PFSK-1 (cell line): ENCODE data around the gene NOP56.

Source experiments
- FOXP2 ChIP-seq: optimal IDR thresholded peaks from 2 replicates; pipeline ENCODE3; 2011; ENCODE audit warnings: borderline replicate concordance, control low read depth, inconsistent platforms; ENCODE audit not compliant: insufficient read depth; ENCODE audit errors: extremely low read length, extremely low read depth
- POLR2AphosphoS5 ChIP-seq: IDR thresholded peaks from 2 replicates; pipeline ENCODE4 v1.6.1; 2012; ENCODE audit warnings: low read depth, mild to moderate bottlenecking, control low read depth, low read length, moderate library complexity
- REST ChIP-seq, 2 experiments: IDR thresholded peaks; 2 replicates each; pipeline versions ENCODE4 v1.6.1 to v1.8.0; 2011 to 2012; ENCODE audit warnings: low read depth in 2 of 2, low read length in 2 of 2, control low read depth in 1 of 2, inconsistent platforms in 1 of 2, mild to moderate bottlenecking in 1 of 2, moderate library complexity in 1 of 2; ENCODE audit not compliant: insufficient read depth in 1 of 2
- SIN3A ChIP-seq: IDR thresholded peaks from 2 replicates; pipeline ENCODE4 v1.6.1; 2012; ENCODE audit warnings: mild to moderate bottlenecking, low read length, moderate library complexity, borderline replicate concordance; ENCODE audit not compliant: insufficient read depth
- TAF1 ChIP-seq: IDR thresholded peaks from 2 replicates; pipeline ENCODE4 v1.6.1; 2012; ENCODE audit warnings: low read length, control low read depth, borderline replicate concordance; ENCODE audit not compliant: insufficient read depth

The NOP56 gene

GRCh38 chr20:2655331-2656116, 3.1 kb downstream of the NOP56 start:
- no peak for TF ChIP-seq SIN3A
- TF ChIP-seq POLR2AphosphoS5, result peak; percentile 30; the same call in 1 of the 2 replicates

- TF ChIP-seq REST (IDR thresholded peaks at IDR 0.05; ENCODE audit: insufficient read depth in 1 of 2, low read depth in 2 of 2, low read length in 2 of 2) (no peak), POLR2AphosphoS5 (no peak), TAF1 (no peak), FOXP2 (no peak), SIN3A (no peak)
Observed at GRCh38 chr20:2656471-2657117, 4.2 kb downstream of the NOP56 start.

GRCh38 chr20:2657241-2657640, 4.8 kb downstream of the NOP56 start:
- no peak for TF ChIP-seq TAF1
- TF ChIP-seq REST (IDR thresholded peaks at IDR 0.05; ENCODE audit: insufficient read depth in 1 of 2, low read depth in 2 of 2, low read length in 2 of 2), result no peak
- TF ChIP-seq POLR2AphosphoS5, result no peak; the same call in 1 of the 2 replicates
- TF ChIP-seq SIN3A, result no peak
- no peak for TF ChIP-seq FOXP2

GRCh38 chr20:2657674-2658073, 5.2 kb downstream of the NOP56 start:
- no peak for TF ChIP-seq SIN3A
- TF ChIP-seq POLR2AphosphoS5, result no peak; the same call in 1 of the 2 replicates
- TF ChIP-seq REST (IDR thresholded peaks at IDR 0.05; ENCODE audit: insufficient read depth in 1 of 2, low read depth in 2 of 2, low read length in 2 of 2), result no peak

- TF ChIP-seq SIN3A (peak; percentile 82; the same call in 1 of the 2 replicates), POLR2AphosphoS5 (peak; percentile 84), TAF1 (peak; percentile 35; the same call in 1 of the 2 replicates), FOXP2 (no peak)
Observed at GRCh38 chr20:2658414-2659354, 6.3 kb downstream of the NOP56 start.
